ENCODE data around the gene PSMB10.
"Not testable (repeated sequence)": the region's sequence is repeated elsewhere in the genome, so short reads cannot be mapped to it uniquely, and the experiment has no call there.

Gene PSMB10

GRCh38 chr16:67936124-67936879, at the start of gene PSMB10:
PSMB10 (minus strand) TSS chr16:67936850; CDS start chr16:67936749, 101 bp downstream.
- DNase-seq (ENCODE audit: low read depth in 2 of 2): peak in 1 of 2 donors; percentile 42

GRCh38 chr16:67982011-67982696, 45.5 kb upstream of the PSMB10 start:
- no peak for DNase-seq (ENCODE audit: low read depth in 2 of 2)

GRCh38 chr16:67979955-67980678, 43.5 kb upstream of the PSMB10 start, which contains the start of gene DPEP3:
DPEP3 (minus strand) TSS chr16:67980499; CDS start chr16:67980380, 119 bp downstream.
- no peak for DNase-seq (ENCODE audit: low read depth in 2 of 2)

GRCh38 chr16:67977469-67978227, 41.0 kb upstream of the PSMB10 start:
- DNase-seq (ENCODE audit: low read depth in 2 of 2): no peak

GRCh38 chr16:67977005-67977404, 40.4 kb upstream of the PSMB10 start:
- DNase-seq (ENCODE audit: low read depth in 2 of 2): no peak

GRCh38 chr16:67976205-67976604, 39.6 kb upstream of the PSMB10 start:
- no peak for DNase-seq (ENCODE audit: low read depth in 2 of 2)

GRCh38 chr16:67975321-67976105, 38.9 kb upstream of the PSMB10 start:
- DNase-seq (ENCODE audit: low read depth in 2 of 2): no peak

GRCh38 chr16:67972285-67972684, 35.6 kb upstream of the PSMB10 start:
- not testable (repeated sequence) for DNase-seq (ENCODE audit: low read depth in 2 of 2)

- no peak for DNase-seq (ENCODE audit: low read depth in 2 of 2)
These were observed 34.5 kb upstream of the PSMB10 start for GRCh38 chr16:67971111-67971510.

GRCh38 chr16:67969254-67970039, 32.8 kb upstream of the PSMB10 start:
- no peak for DNase-seq (ENCODE audit: low read depth in 2 of 2)

GRCh38 chr16:67968400-67969253, 32.0 kb upstream of the PSMB10 start, which contains the start of gene SLC12A4:
SLC12A4 (minus strand) TSS chr16:67968637; CDS start chr16:67968553, 84 bp downstream.
- peak; percentile 47 to 80 for DNase-seq (ENCODE audit: low read depth in 2 of 2)

GRCh38 chr16:67967958-67968399, 31.3 kb upstream of the PSMB10 start:
- no peak for DNase-seq (ENCODE audit: low read depth in 2 of 2)

- DNase-seq (ENCODE audit: low read depth in 2 of 2): no peak
These were observed 30.7 kb upstream of the PSMB10 start for GRCh38 chr16:67967183-67967957.

- DNase-seq (ENCODE audit: low read depth in 2 of 2): no peak
These were observed 30.0 kb upstream of the PSMB10 start for GRCh38 chr16:67966549-67967182.

GRCh38 chr16:67965668-67966548, 29.3 kb upstream of the PSMB10 start:
- no peak for DNase-seq (ENCODE audit: low read depth in 2 of 2)

- no peak for DNase-seq (ENCODE audit: low read depth in 2 of 2)
These were observed 28.0 kb upstream of the PSMB10 start for GRCh38 chr16:67964477-67965131.

All from stimulated activated CD4-positive, alpha-beta T cell treated with anti-CD3 and anti-CD28 coated beads, Interleukin-1b, Interleukin-23, amount 100 ng/mL, for 1 hour (primary cell).